OCI-LY1 (cell line): ENCODE results near the gene CDADC1.

ENCODE experiments used
- H2AFZ ChIP-seq: fragments of 200-600 bp; sonication (generic), shearing (Covaris generic); 2 replicates; pipeline ENCODE4 v1.6.0; 2014; ENCODE audit warnings: antibody characterized with exemption, mild to moderate bottlenecking, low read length
- H3F3A ChIP-seq: fragments of 200-600 bp; sonication (generic), shearing (Covaris generic); 2 replicates; pipeline ENCODE4 v1.6.0; 2014; ENCODE audit warnings: mild to moderate bottlenecking, antibody characterized with exemption, low read length, moderate library complexity; ENCODE audit not compliant: insufficient read depth
- H3K27ac ChIP-seq: fragments of 200-600 bp; sonication (generic); 2 replicates; pipeline ENCODE4 v1.5.1; 2014; ENCODE audit warnings: low read length, mixed run types, mild to moderate bottlenecking, low read depth; ENCODE audit not compliant: poor library complexity, severe bottlenecking
- H3K27me3 ChIP-seq: fragments of 200-600 bp; sonication (generic); 2 replicates; pipeline ENCODE4 v1.6.0; 2014; ENCODE audit warnings: antibody characterized with exemption, mild to moderate bottlenecking, low read length, moderate library complexity; ENCODE audit not compliant: insufficient read depth
- H3K36me3 ChIP-seq: fragments of 200-600 bp; sonication (generic); 2 replicates; pipeline ENCODE4 v1.6.1; 2014; ENCODE audit warnings: mild to moderate bottlenecking, antibody characterized with exemption, low read length, moderate library complexity, mixed read lengths; ENCODE audit not compliant: insufficient read depth
- H3K4me1 ChIP-seq: fragments of 200-600 bp; sonication (generic); 2 replicates; pipeline ENCODE4 v1.5.1; 2014; ENCODE audit warnings: mild to moderate bottlenecking, low read length, moderate library complexity; ENCODE audit not compliant: insufficient read depth, severe bottlenecking
- H3K4me2 ChIP-seq: fragments of 200-600 bp; sonication (generic), shearing (Covaris generic); 2 replicates; pipeline ENCODE4 v1.6.1; 2014; ENCODE audit warnings: low read length
- H3K4me3 ChIP-seq: fragments of 200-600 bp; sonication (generic); 2 replicates; pipeline ENCODE4 v1.5.1; 2014; ENCODE audit warnings: low read length, low read depth, mild to moderate bottlenecking, mixed read lengths; ENCODE audit not compliant: poor library complexity, severe bottlenecking
- H3K79me2 ChIP-seq: fragments of 200-600 bp; shearing (Covaris generic); 2 replicates; pipeline ENCODE4 v1.6.1; 2016; ENCODE audit warnings: mixed run types, low read length, mixed read lengths; ENCODE audit not compliant: insufficient read depth
- H3K9ac ChIP-seq: fragments of 200-600 bp; sonication (generic), shearing (Covaris generic); 2 replicates; pipeline ENCODE4 v1.6.1; 2014; ENCODE audit warnings: mild to moderate bottlenecking, low read length, mixed read lengths
- H3K9me2 ChIP-seq: fragments of 200-600 bp; sonication (generic), shearing (Covaris generic); 2 replicates; pipeline ENCODE4 v1.6.1; 2014; ENCODE audit warnings: low read depth, mild to moderate bottlenecking, low read length, mixed read lengths
- H3K9me3 ChIP-seq: fragments of 200-600 bp; shearing (Covaris generic); 2 replicates; pipeline ENCODE4 v1.6.1; 2014; ENCODE audit warnings: low read length, mixed read lengths
- H4K20me1 ChIP-seq: fragments of 200-600 bp; sonication (generic), shearing (Covaris generic); 2 replicates; pipeline ENCODE4 v1.6.0; 2016; ENCODE audit warnings: mild to moderate bottlenecking, low read length; ENCODE audit not compliant: insufficient read depth
- CTCF ChIP-seq: fragments of 200-600 bp; sonication (generic), shearing (Covaris generic); IDR thresholded peaks from 2 replicates; pipeline ENCODE4 v1.5.1; 2017; ENCODE audit warnings: mild to moderate bottlenecking, antibody characterized with exemption, low read length, moderate library complexity, mixed read lengths
- EZH2 ChIP-seq: fragments of 200-600 bp; sonication (generic), shearing (Covaris generic); IDR thresholded peaks from 2 replicates; pipeline ENCODE4 v1.8.0; 2017; ENCODE audit warnings: borderline replicate concordance, mixed run types, mild to moderate bottlenecking, antibody characterized with exemption, low read length, moderate library complexity, mixed read lengths

The CDADC1 gene

GRCh38 chr13:49296659-49297058 lies 48.9 kb downstream of the CDADC1 start:
- TF ChIP-seq CTCF = no peak
- no peak for TF ChIP-seq EZH2
- H3K4me3 ChIP-seq = no peak overlapping the region
- H3K36me3 ChIP-seq = no peaks in the 10 kb centered on the region

GRCh38 chr13:49297338-49297737 lies 49.6 kb downstream of the CDADC1 start:
- no peak overlapping the region for H3K4me2 ChIP-seq
- H2AFZ ChIP-seq = no peak overlapping the region
- no peak for TF ChIP-seq CTCF
- no peaks in the 10 kb centered on the region for H3K9me2 ChIP-seq
- H3K4me1 ChIP-seq = peaks cover 33% of the 10 kb centered on the region
- H4K20me1 ChIP-seq = no peaks in the 10 kb centered on the region
- H3K9ac ChIP-seq = no peak overlapping the region
- H3K9me3 ChIP-seq = no peaks in the 10 kb centered on the region
- H3F3A ChIP-seq = no peaks in the 10 kb centered on the region
- H3K79me2 ChIP-seq = no peaks in the 10 kb centered on the region
- H3K4me3 ChIP-seq = no peak overlapping the region
- H3K27ac ChIP-seq = no peak overlapping the region
- H3K27me3 ChIP-seq = no peaks in the 10 kb centered on the region
- H3K36me3 ChIP-seq = no peaks in the 10 kb centered on the region

More at GRCh38 chr13:49296659-49297058, 48.9 kb downstream of the CDADC1 start:
- Histone ChIP-seq H3K9ac (no peak overlapping the region), H3K27ac (no peak overlapping the region), H3K4me2 (no peak overlapping the region), H3K9me2 (no peaks in the 10 kb centered on the region), H2AFZ (no peak overlapping the region), H3K79me2 (no peaks in the 10 kb centered on the region), H3K27me3 (no peaks in the 10 kb centered on the region), H3K9me3 (no peaks in the 10 kb centered on the region), H3K4me1 (peaks cover 26% of the 10 kb centered on the region), H3F3A (no peaks in the 10 kb centered on the region), H4K20me1 (no peaks in the 10 kb centered on the region)

- H3K4me1 ChIP-seq = peaks cover 33% of the 10 kb centered on the region
These were observed 50.7 kb downstream of the CDADC1 start for GRCh38 chr13:49298416-49298815.

More at GRCh38 chr13:49298416-49298815, 50.7 kb downstream of the CDADC1 start:
- H3F3A ChIP-seq = no peaks in the 10 kb centered on the region
- no peaks in the 10 kb centered on the region for H3K9me3 ChIP-seq
- H4K20me1 ChIP-seq = no peaks in the 10 kb centered on the region
- no peaks in the 10 kb centered on the region for H3K79me2 ChIP-seq
- no peak overlapping the region for H3K4me2 ChIP-seq
- H2AFZ ChIP-seq = no peak overlapping the region
- no peaks in the 10 kb centered on the region for H3K27me3 ChIP-seq
- H3K9ac ChIP-seq = no peak overlapping the region
- H3K27ac ChIP-seq = no peak overlapping the region
- H3K4me3 ChIP-seq = no peak overlapping the region
- no peaks in the 10 kb centered on the region for H3K36me3 ChIP-seq
- TF ChIP-seq EZH2 (no peak), CTCF (no peak)
- H3K9me2 ChIP-seq = no peaks in the 10 kb centered on the region
